H9 (cell line): Measurements from ENCODE around the gene SOCS3. TPM values are rescaled to one million over a fixed set of nuclear protein-coding genes. Genes with fewer than 3 reads are reported as not detected.

Source experiments
- DNase-seq: peaks from one replicate; pipeline ENCODE4 v3.0.0-alpha.2; 2017
- H2AFZ ChIP-seq: one replicate; pipeline ENCODE4 v1.6.1; 2013; ENCODE audit warnings: mild to moderate bottlenecking, low read length, control low read depth, moderate library complexity
- H2AK5ac ChIP-seq: 2 replicates; pipeline ENCODE4 v1.6.1; 2013; ENCODE audit warnings: low read length, control low read depth, mixed read lengths; ENCODE audit not compliant: insufficient read length
- H2BK120ac ChIP-seq: one replicate; pipeline ENCODE4 v1.6.1; 2013; ENCODE audit warnings: low read depth, mild to moderate bottlenecking, low read length, control low read depth, inconsistent platforms; ENCODE audit not compliant: poor library complexity, severe bottlenecking
- H2BK12ac ChIP-seq: 2 replicates; pipeline ENCODE4 v1.6.1; 2013; ENCODE audit warnings: low read length, control low read depth, mixed read lengths, low read depth; ENCODE audit not compliant: insufficient read length
- H2BK15ac ChIP-seq: 2 replicates; pipeline ENCODE4 v1.6.1; 2013; ENCODE audit warnings: low read depth, low read length, control low read depth
- H2BK20ac ChIP-seq: one replicate; pipeline ENCODE4 v1.6.1; 2013; ENCODE audit warnings: low read depth, mild to moderate bottlenecking, low read length, control low read depth, inconsistent platforms; ENCODE audit not compliant: poor library complexity, severe bottlenecking
- H2BK5ac ChIP-seq: 2 replicates; pipeline ENCODE4 v1.6.1; 2013; ENCODE audit warnings: low read length, control low read depth, mixed read lengths; ENCODE audit not compliant: insufficient read length
- H3K14ac ChIP-seq: 2 replicates; pipeline ENCODE4 v1.6.1; 2013; ENCODE audit warnings: low read length, control low read depth; ENCODE audit not compliant: insufficient read depth
- H3K18ac ChIP-seq: 2 replicates; pipeline ENCODE4 v1.6.1; 2013; ENCODE audit warnings: low read depth, mild to moderate bottlenecking, mixed read lengths, low read length, control low read depth; ENCODE audit not compliant: insufficient read length
- H3K23ac ChIP-seq: 2 replicates; pipeline ENCODE4 v1.6.1; 2013; ENCODE audit warnings: low read length, control low read depth, mixed read lengths, low read depth; ENCODE audit not compliant: insufficient read length
- H3K23me2 ChIP-seq: 2 replicates; pipeline ENCODE4 v1.6.1; 2013; ENCODE audit warnings: low read depth, mild to moderate bottlenecking, mixed read lengths, low read length, control low read depth; ENCODE audit not compliant: insufficient read length, poor library complexity, severe bottlenecking
- H3K27ac ChIP-seq: 2 replicates; pipeline ENCODE4 v1.5.1; 2013; ENCODE audit warnings: low read length, control low read depth, mixed read lengths, low read depth; ENCODE audit not compliant: insufficient read length
- H3K27me3 ChIP-seq: 2 replicates; pipeline ENCODE4 v1.6.1; 2013; ENCODE audit warnings: low read length, control low read depth, inconsistent platforms; ENCODE audit not compliant: insufficient read depth
- H3K4ac ChIP-seq: 2 replicates; pipeline ENCODE4 v1.6.1; 2013; ENCODE audit warnings: low read depth, mild to moderate bottlenecking, control low read depth, inconsistent platforms, low read length, moderate library complexity
- H3K4me1 ChIP-seq: 2 replicates; pipeline ENCODE4 v1.6.1; 2013; ENCODE audit warnings: low read length, control low read depth, inconsistent platforms; ENCODE audit not compliant: insufficient read depth
- H3K4me2 ChIP-seq: 2 replicates; pipeline ENCODE4 v1.6.1; 2013; ENCODE audit warnings: low read length, control low read depth, mixed read lengths; ENCODE audit not compliant: insufficient read length, insufficient read depth
- H3K56ac ChIP-seq: 2 replicates; pipeline ENCODE4 v1.6.1; 2013; ENCODE audit warnings: low read depth, mild to moderate bottlenecking, mixed read lengths, low read length, control low read depth; ENCODE audit not compliant: insufficient read length
- H3K79me1 ChIP-seq: 2 replicates; pipeline ENCODE4 v1.6.1; 2013; ENCODE audit warnings: low read depth, mild to moderate bottlenecking, moderate library complexity, low read length, control low read depth, inconsistent platforms; ENCODE audit not compliant: insufficient read depth, poor library complexity, severe bottlenecking
- H3K79me2 ChIP-seq: 2 replicates; pipeline ENCODE4 v1.6.1; 2013; ENCODE audit warnings: low read length, control low read depth, inconsistent platforms; ENCODE audit not compliant: insufficient read depth
- H3K9ac ChIP-seq: 2 replicates; pipeline ENCODE4 v1.6.1; 2013; ENCODE audit warnings: low read length, control low read depth, mixed read lengths; ENCODE audit not compliant: insufficient read length; ENCODE audit errors: extremely low read depth
- H3K9me3 ChIP-seq: one replicate; pipeline ENCODE4 v1.6.1; 2013; ENCODE audit warnings: low read depth, low read length, inconsistent platforms; ENCODE audit not compliant: control insufficient read depth
- H3T11ph ChIP-seq: one replicate; pipeline ENCODE4 v1.6.1; 2013; ENCODE audit warnings: mild to moderate bottlenecking, low read length, control low read depth, inconsistent platforms
- H4K20me1 ChIP-seq: one replicate; pipeline ENCODE4 v1.6.1; 2013; ENCODE audit not compliant: control insufficient read depth, insufficient read length, insufficient read depth
- H4K5ac ChIP-seq: 2 replicates; pipeline ENCODE4 v1.6.1; 2013; ENCODE audit warnings: low read depth, mild to moderate bottlenecking, mixed read lengths, low read length, control low read depth; ENCODE audit not compliant: insufficient read length
- H4K8ac ChIP-seq: replicated peaks from 2 replicates; pipeline ENCODE4 v1.6.1; 2013; ENCODE audit warnings: low read length, control low read depth, mixed read lengths, low read depth; ENCODE audit not compliant: insufficient read length
- H4K91ac ChIP-seq: 2 replicates; pipeline ENCODE4 v1.6.1; 2013; ENCODE audit warnings: low read depth, mild to moderate bottlenecking, moderate library complexity, mixed read lengths, low read length, control low read depth; ENCODE audit not compliant: insufficient read length
- H3K27ac Mint-ChIP-seq, 3 experiments: 2 replicates in 2 of 3; 3 replicates in 1 of 3; pipeline ENCODE4 v1.8.0; 2020 to 2021; ENCODE audit warnings: mixed read lengths in 3 of 3, mild to moderate bottlenecking in 1 of 3, moderate library complexity in 1 of 3
- H3K27me3 Mint-ChIP-seq: 2 replicates; pipeline ENCODE4 v1.8.0; 2021; ENCODE audit warnings: low read depth, mild to moderate bottlenecking, moderate library complexity, mixed read lengths
- H3K36me3 Mint-ChIP-seq, 3 experiments: 2 replicates in 2 of 3; 3 replicates in 1 of 3; pipeline ENCODE4 v1.8.0; 2020 to 2021; ENCODE audit warnings: low read depth in 3 of 3, mixed read lengths in 3 of 3; ENCODE audit not compliant: insufficient read depth in 1 of 3
- H3K4me1 Mint-ChIP-seq, 2 experiments: 2 replicates each; pipeline ENCODE4 v1.8.0; 2020; ENCODE audit warnings: mixed read lengths in 2 of 2
- H3K4me3 Mint-ChIP-seq, 2 experiments: 2 replicates in 1 of 2; 3 replicates in 1 of 2; pipeline ENCODE4 v1.8.0; 2020 to 2021; ENCODE audit warnings: mild to moderate bottlenecking in 2 of 2, mixed read lengths in 2 of 2, moderate library complexity in 1 of 2
- H3K9me3 Mint-ChIP-seq, 2 experiments: 2 replicates in 1 of 2; 3 replicates in 1 of 2; pipeline ENCODE4 v1.8.0; 2020; ENCODE audit warnings: mild to moderate bottlenecking in 2 of 2, mixed read lengths in 2 of 2, moderate library complexity in 1 of 2
- WGBS: extraction: QIAGEN DNeasy Blood & Tissue Kit; methylation state at CpG from one replicate; pipeline ENCODE4 v1.1.7; 2013; ENCODE audit warnings: missing lambda C conversion rate, low lambda C conversion rate, mixed read lengths; ENCODE audit not compliant: insufficient read length; ENCODE audit errors: extremely low coverage; 5-methylcytosine and 5-hydroxymethylcytosine counted together
- total RNA-seq: library from RNA; stranded (reverse); gene quantifications from 2 replicates; pipeline ENCODE4 v1.2.1, GENCODE V29; 2021
- TF ChIP-seq, protein P1 (sequence below): fragments of 200-600 bp; sonication (generic); conservative IDR thresholded peaks from 3 replicates; pipeline ENCODE4 v1.8.0; 2021; ENCODE audit warnings: antibody characterized with exemption, mild to moderate bottlenecking

The SOCS3 gene
- total RNA-seq, 1 experiment from 2014 or later: 9.5 TPM

DNA sequence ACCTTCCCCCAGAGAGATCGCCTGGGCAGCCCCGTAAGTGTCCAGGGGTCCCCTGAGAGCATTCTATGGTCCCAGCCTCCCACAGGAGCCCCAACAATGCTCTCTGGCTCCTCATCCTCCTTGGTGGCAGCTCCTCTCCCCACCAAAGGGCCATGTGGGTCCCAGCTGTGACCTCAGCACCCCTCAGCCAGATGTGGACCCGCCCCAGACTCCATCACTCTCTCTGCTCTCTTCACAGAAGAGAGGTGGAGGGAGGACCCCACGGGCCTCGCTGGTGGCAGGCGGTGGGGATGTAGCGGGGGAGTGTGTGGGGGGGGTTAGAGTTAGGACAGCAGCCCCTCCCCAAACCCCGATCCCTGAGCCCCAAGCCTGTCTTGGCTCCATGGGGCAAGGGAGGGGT is 41.0 kb downstream of the SOCS3 start:
- no peak overlapping the region for H3K27ac Mint-ChIP-seq
- TF ChIP-seq, protein P1, sequence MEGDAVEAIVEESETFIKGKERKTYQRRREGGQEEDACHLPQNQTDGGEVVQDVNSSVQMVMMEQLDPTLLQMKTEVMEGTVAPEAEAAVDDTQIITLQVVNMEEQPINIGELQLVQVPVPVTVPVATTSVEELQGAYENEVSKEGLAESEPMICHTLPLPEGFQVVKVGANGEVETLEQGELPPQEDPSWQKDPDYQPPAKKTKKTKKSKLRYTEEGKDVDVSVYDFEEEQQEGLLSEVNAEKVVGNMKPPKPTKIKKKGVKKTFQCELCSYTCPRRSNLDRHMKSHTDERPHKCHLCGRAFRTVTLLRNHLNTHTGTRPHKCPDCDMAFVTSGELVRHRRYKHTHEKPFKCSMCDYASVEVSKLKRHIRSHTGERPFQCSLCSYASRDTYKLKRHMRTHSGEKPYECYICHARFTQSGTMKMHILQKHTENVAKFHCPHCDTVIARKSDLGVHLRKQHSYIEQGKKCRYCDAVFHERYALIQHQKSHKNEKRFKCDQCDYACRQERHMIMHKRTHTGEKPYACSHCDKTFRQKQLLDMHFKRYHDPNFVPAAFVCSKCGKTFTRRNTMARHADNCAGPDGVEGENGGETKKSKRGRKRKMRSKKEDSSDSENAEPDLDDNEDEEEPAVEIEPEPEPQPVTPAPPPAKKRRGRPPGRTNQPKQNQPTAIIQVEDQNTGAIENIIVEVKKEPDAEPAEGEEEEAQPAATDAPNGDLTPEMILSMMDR: no peak
- Histone ChIP-seq H4K20me1 (no peaks in the 10 kb centered on the region), H3K9me3 (no peaks in the 10 kb centered on the region), H3K79me1 (no peaks in the 10 kb centered on the region), H3K4me2 (no peak overlapping the region), H2AK5ac (no peak overlapping the region), H2AFZ (no peak overlapping the region), H2BK5ac (no peak overlapping the region), H3T11ph (no peak overlapping the region), H3K18ac (no peak overlapping the region), H3K14ac (no peak overlapping the region), H4K5ac (no peak overlapping the region), H4K8ac (no peak overlapping the region), H3K27me3 (no peaks in the 10 kb centered on the region), H2BK15ac (no peak overlapping the region), H3K23ac (no peak overlapping the region), H3K4me1 (peaks cover 3% of the 10 kb centered on the region; the same call in 1 of the 2 replicates), H3K9ac (no peak overlapping the region), H2BK20ac (no peak overlapping the region), H2BK120ac (no peak overlapping the region), H3K23me2 (peaks cover 3% of the 10 kb centered on the region), H3K4ac (no peak overlapping the region), H3K56ac (no peak overlapping the region), H4K91ac (no peak overlapping the region), H3K27ac (no peak overlapping the region), H3K79me2 (no peaks in the 10 kb centered on the region), H2BK12ac (no peak overlapping the region)
- peaks cover 40 to 56% of the 10 kb centered on the region in 2 experiments for H3K4me1 Mint-ChIP-seq
- H3K9me3 Mint-ChIP-seq: no peaks in the 10 kb centered on the region; a peak in 2 of 5 replicates
- H3K27me3 Mint-ChIP-seq: no peaks in the 10 kb centered on the region; the same call in none of the 2 replicates
- no peak overlapping the region for H3K4me3 Mint-ChIP-seq
- WGBS: no CpG with 5 or more reads among the region's 8 CpGs
- DNase-seq: no peak
- no peaks in the 10 kb centered on the region for H3K36me3 Mint-ChIP-seq
